Activated CD8-positive, alpha-beta memory T cell treated with anti-CD3 and anti-CD28 coated beads for 4 hours (primary cell): ENCODE data around the gene PLA2R1.
"Not testable (repeated sequence)": the region's sequence is repeated elsewhere in the genome, so short reads cannot be mapped to it uniquely, and the experiment has no call there.

Experiments
- DNase-seq, 2 donors: peaks; one replicate each; pipeline ENCODE4 v3.0.0-alpha.2; 2020; ENCODE audit warnings: low read depth in 2 of 2

PLA2R1 gene

GRCh38 chr2:159982842-159983785 is 79.3 kb downstream of the PLA2R1 start:
- DNase-seq: no peak

DNA sequence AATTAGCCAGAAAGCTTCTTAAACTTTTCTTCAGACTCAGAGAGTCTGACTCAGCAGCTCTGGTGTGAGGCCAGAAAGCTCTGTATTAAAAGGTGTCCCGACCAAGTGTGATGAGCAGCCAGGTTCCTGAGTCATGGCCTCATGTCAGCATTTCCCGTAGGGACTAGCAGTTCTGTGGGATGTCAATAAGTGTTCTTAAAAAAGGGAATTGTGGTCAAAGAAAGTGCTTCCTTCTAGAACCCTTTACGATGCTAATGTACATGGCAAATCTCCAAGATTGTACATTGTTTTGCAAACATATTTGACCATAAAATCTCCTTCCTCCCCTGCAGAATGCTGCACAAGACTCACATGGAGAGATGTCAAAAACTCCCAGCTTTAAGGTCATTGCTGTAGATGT is 80.1 kb downstream of the PLA2R1 start:
- DNase-seq: no peak

DNA sequence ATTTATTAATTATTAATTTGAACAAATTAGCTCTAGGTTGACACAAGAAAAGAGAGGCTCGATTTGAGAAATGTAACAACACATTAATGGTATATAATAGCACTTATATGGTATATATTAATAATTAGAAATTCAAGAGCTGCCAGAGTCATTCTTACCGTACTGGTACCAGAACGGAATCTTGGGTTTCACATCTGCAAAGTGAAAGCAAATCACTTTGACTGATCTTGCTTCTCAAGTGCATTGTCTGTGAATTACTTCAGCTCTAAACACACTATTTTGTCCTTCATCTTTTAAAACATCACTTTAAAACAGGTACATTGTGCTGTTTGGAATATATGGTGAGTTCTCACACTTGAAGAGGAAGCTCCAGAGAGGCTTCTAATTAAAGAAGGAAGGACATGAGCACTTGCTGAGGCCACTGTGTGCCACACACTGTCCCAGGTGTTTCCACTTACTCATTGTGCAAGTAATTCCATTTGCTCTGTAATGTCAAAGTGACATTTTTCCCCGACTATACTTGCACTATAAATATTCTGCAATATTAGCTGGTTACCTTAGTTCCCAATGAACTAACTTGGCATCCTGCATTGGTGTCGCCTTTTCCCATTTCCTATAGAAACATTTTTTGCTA is 85.8 kb downstream of the PLA2R1 start:
- DNase-seq: no peak

DNA sequence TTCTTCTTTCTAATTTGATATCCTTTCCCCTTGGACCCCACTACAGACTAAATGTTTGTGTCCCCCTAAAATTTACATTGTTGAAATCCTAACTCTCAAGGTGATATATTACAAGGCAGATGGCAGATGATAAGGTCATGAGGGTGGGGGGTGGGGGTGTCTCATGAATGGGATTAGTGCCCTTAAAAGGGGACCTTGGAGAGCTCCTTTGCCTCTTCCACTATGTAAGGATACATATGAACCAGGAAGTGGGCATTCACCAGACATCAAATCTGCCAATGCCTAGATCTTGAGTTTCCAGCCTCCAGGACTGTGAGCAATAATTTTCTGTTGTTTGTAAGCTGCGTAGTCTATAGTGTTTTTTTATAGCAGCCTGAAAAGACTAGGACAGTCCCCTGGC is 89.1 kb downstream of the PLA2R1 start:
- no peak for DNase-seq

GRCh38 chr2:159971365-159972152 is 90.9 kb downstream of the PLA2R1 start:
- no peak for DNase-seq

- DNase-seq: not testable (repeated sequence)
Measured at GRCh38 chr2:159970548-159970947, 91.9 kb downstream of the PLA2R1 start.

DNA sequence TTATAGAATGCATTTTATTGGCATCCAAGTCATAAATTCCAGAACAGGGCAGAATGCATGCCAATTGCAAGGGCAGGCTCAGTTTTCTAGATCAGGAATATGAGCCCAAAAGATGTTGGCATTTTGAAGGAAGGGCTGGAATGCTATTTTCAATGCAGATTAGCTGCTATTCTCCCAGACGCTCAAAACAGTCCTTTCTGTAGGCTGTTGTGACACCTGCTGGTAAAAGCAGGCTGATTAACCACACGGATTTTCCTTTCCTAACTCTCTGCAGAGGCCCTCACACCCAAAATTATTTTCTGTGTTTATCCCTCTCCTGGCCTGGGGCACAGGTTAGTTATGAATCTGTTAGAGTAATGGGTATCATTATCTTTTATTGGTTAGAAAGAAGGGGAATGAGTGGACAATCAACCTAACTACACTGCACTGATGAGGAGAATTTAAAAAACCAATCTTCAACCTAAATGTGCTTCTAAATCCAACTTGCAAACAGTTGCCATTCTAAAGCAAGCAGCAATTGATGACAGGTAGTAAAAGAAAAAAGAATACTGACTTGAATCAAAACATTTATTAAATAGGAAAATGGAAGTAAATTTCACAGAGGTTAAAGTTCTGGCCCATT is 94.0 kb downstream of the PLA2R1 start:
- no peak for DNase-seq

DNA sequence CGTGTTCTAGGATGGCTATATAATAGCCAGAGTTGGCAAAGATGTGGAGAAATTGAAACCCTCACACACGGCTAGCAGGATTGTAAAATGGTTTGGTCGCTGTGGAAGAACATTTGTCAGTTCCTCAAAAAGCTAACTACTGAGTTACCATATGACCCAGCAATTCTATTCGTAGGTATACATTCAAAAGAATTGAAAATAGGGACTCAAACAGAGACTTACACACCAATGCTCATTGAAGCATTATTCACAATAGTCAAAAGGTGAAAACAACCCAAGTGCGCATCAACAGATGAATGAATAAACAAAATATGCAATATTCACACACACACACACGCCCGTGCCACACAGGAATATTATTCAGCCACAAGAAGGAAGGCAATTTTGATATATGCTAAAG is 98.7 kb downstream of the PLA2R1 start:
- DNase-seq: no peak

GRCh38 chr2:159962513-159962912 is 99.9 kb downstream of the PLA2R1 start:
- DNase-seq: not testable (repeated sequence)

- DNase-seq: no peak
Measured at GRCh38 chr2:159961451-159961850, 101.0 kb downstream of the PLA2R1 start.

DNA sequence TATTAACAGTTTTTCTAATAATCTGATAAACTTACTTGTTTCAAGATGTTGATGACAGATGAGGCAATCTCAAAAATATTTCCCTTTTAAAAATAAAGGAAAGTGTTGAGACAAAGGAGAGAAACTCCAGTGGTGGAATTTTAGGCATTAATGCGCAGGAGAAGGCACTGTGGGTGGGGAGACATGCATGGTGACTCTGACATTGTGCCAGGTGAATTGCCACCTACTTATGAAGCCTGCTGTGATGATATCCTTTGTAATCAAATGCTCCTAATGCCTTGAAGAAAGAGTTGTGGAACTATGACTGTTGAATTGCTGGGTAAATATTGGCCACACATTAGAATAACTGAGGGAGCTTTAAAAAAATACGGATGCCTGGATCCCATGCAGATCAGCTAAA is 101.4 kb downstream of the PLA2R1 start:
- no peak for DNase-seq

- DNase-seq: no peak
Measured at GRCh38 chr2:159960414-159960813, 102.0 kb downstream of the PLA2R1 start.

DNA sequence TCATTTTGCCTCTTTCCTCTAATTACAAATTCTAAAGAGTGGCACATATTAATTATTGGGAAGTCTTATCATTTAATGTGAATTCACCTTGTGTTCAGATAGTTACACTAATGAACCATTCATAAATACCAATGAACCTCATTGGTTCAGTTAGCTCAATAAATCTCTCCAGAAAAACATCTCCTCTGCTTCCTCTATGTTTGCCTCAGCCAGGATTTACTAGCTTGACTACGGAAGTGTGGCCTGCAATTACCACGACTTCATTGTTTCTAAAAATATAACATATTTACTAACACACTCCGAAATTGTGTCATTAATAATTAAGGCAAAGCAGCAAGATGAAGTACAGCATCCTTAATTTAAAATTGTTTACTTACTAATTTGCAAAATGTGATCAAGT is 103.3 kb downstream of the PLA2R1 start:
- DNase-seq: no peak

DNA sequence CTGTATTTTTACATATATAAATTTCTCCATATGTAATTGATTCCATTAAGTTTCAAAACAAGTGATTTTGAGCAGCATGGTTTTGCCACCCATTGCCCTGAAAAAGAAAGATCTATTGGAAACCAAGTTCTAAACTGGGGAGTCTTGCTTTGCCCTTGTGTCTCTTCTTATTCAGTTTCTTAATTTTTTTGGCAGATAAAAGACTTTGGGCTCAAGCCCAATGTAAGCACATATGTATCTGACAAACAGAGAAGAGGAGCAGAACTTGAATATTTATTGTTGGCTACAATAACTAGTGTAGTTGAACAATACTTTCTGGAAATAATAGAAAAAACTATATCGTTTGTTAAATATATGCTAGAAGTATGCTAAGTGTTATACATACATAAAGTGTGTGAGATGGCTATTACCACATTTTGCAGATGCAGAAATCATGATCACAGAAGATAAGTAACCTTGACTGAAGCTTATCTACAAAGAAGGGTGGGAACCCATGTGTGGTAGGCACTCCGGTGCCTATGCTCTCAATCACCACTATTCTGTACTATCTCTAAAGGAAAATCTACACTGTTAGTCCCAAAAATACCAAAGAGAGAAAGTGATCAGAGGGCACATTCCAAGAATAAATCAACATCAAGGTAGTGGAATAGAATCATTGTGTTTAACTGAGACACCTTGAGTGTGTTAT is 109.1 kb downstream of the PLA2R1 start:
- no peak for DNase-seq

DNA sequence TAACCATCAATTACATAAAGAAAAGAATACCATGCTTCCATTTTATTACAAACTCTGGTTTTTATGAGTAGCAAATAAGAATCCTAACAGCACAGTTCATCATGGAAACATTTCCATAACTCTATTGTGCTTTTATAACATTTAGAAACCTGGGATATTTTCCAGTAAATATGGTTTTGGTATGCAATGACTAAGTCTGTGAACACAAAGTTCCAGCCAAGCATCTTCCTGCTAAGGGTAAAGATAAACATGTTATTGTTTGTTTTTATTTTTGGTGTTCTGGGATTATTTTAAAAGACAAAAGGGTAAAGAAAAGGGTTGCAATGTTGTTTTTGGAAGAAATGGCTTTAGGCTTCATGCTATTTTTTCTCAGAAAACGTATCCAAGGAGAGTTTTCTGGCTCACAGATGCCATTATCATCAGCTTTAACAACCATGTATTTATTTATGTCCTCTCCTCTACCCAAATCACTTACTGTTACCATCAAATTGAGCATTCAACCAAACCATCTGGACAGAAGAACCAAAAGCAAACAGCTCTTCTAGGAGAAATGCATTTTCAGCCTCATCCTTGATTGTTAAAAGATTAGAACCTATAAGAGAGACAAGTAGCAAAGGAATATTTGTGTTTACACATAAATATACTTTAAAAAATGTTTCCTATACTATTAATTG is 116.0 kb downstream of the PLA2R1 start:
- no peak for DNase-seq

GRCh38 chr2:159944874-159945273 is 117.5 kb downstream of the PLA2R1 start:
- DNase-seq: no peak

- no peak for DNase-seq
Measured at GRCh38 chr2:159942146-159942545, 120.3 kb downstream of the PLA2R1 start.

GRCh38 chr2:159941729-159942128 is 120.7 kb downstream of the PLA2R1 start:
- no peak for DNase-seq

- no peak for DNase-seq
Measured at GRCh38 chr2:159939946-159940345, 122.5 kb downstream of the PLA2R1 start.

DNA sequence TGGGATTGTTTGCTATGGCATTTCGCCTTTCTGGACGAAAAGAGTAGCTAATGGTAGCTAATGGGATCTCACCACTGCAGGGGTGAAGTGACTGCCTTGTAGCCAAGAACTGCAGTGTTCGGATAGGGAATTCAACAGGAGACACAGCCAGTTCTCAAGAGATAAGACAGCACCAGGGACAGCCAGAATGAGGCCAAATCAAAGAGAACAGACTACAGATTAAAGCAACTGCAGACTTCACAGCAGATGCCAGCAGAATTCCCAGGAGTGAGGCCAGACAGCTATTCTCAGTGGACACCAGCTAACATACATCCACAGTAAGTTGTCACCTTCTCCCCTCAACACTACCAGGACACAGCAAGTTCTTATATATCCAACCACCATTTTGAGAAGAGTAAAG is 124.0 kb downstream of the PLA2R1 start:
- DNase-seq: no peak

- no peak for DNase-seq
Measured at GRCh38 chr2:159936471-159936870, 125.9 kb downstream of the PLA2R1 start.
